GM19043 (cell line): ENCODE results near the gene HHAT.

ENCODE experiments used
- ATAC-seq: cut with Tn5 transposase; IDR thresholded peaks from one replicate; pipeline ENCODE4 v1.9.1; 2021; ENCODE audit warnings: low read depth; ENCODE audit not compliant: unreplicated experiment

Gene HHAT

DNA sequence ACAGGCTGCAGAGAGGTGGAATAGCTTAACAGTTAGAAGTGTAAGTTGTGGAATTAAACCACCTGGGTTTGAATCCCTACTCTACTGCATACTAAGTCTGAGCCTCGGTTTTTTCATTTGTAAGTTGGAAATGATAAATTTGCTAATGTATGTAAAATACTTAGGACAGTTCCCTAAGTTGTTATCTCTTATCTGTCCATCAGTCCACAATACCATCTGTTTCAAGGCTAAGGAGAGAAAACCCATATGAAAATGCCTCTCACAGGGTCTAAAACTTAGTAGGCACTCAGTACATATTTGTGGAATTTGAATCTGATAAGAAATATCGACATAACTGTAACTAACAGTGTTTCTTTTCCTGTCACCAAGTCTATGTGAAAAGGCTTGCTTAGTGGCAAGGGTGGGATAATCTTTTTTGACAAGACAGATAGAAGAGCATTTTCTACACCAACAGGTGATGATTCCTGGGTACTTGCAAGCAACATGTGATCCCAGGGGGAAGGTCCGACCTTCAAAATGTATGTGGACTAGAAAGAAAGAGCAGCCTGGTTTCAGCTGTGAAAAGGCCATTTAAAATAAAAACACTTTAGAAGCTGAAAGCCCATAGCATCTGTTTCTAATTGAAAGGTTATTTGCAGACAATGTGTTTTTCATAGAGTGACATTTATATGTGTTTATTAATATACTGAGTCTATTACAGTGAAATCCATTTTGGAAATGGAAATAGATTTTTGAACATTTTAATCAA lies 202.9 kb downstream of the HHAT start:
- ATAC-seq: no peak

- ATAC-seq: no peak
These were observed 203.5 kb downstream of the HHAT start for GRCh38 chr1:210532223-210532598.

GRCh38 chr1:210535761-210536160 lies 207.1 kb downstream of the HHAT start:
- no peak for ATAC-seq

DNA sequence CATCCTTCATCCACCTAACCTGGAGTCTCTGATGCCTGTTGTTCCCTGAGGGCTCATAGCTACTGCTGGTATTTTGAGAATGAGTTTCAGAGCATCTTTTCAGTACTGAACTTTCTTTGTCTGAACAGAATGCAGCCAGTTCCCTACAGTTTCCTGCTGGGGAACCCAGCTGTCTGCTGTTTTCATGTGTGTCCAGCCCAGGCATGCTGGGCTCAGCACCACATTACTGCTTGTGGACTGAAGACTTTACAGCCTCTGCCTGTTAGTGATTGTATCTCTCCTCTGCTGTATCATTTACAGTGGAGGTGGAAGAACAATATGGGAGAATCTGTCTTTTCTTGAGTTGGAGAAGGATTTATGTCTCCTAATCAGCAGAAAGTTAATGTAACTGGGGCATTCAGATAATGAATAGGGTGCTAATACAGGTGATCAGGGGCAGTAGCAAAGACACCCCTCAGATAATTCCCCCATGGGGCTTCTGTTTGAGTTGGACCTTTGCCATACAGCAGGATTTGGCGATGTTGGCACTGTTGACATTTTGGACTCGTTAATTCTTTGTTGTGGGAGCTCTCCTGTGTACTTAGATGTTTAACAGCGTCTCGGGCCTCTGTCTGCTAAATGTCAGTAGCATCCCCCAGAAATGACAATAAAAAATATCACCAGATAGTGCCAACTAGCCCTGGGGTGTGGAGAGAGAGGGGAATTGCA lies 207.7 kb downstream of the HHAT start:
- ATAC-seq: no peak

GRCh38 chr1:210540288-210540687 lies 211.6 kb downstream of the HHAT start:
- no peak for ATAC-seq

GRCh38 chr1:210541680-210542358 lies 213.1 kb downstream of the HHAT start:
- ATAC-seq: no peak

DNA sequence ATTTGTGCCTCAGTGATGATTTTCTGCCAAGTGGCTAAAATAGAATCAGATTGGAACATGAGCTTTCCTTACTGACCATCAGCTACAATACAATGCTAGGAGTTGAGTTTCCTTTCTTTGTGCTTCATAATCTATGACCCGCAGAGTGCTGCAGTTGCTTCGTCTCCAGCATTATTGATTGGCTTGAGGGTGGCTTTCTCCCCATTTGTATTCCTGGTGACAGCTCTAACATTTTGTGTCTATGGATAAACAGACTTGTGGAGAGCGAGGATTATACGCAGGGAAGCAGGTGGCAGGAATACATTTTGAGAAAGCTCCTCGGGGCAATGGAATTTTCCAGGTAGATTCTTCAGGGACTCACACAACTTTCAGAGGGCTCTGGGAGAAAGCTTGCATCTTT lies 223.2 kb downstream of the HHAT start:
- no peak for ATAC-seq

- ATAC-seq: no peak
These were observed 225.0 kb downstream of the HHAT start for GRCh38 chr1:210553711-210554110.

GRCh38 chr1:210554382-210554781 lies 225.7 kb downstream of the HHAT start:
- ATAC-seq: no peak

GRCh38 chr1:210556475-210556874 lies 227.8 kb downstream of the HHAT start:
- no peak for ATAC-seq

- ATAC-seq: no peak
These were observed 228.8 kb downstream of the HHAT start for GRCh38 chr1:210557426-210558077.

- no peak for ATAC-seq
These were observed 229.6 kb downstream of the HHAT start for GRCh38 chr1:210558302-210558701.

GRCh38 chr1:210565306-210565705 lies 236.6 kb downstream of the HHAT start:
- no peak for ATAC-seq

- no peak for ATAC-seq
These were observed 239.9 kb downstream of the HHAT start for GRCh38 chr1:210568631-210569030.

GRCh38 chr1:210570116-210570515 lies 241.4 kb downstream of the HHAT start:
- no peak for ATAC-seq

DNA sequence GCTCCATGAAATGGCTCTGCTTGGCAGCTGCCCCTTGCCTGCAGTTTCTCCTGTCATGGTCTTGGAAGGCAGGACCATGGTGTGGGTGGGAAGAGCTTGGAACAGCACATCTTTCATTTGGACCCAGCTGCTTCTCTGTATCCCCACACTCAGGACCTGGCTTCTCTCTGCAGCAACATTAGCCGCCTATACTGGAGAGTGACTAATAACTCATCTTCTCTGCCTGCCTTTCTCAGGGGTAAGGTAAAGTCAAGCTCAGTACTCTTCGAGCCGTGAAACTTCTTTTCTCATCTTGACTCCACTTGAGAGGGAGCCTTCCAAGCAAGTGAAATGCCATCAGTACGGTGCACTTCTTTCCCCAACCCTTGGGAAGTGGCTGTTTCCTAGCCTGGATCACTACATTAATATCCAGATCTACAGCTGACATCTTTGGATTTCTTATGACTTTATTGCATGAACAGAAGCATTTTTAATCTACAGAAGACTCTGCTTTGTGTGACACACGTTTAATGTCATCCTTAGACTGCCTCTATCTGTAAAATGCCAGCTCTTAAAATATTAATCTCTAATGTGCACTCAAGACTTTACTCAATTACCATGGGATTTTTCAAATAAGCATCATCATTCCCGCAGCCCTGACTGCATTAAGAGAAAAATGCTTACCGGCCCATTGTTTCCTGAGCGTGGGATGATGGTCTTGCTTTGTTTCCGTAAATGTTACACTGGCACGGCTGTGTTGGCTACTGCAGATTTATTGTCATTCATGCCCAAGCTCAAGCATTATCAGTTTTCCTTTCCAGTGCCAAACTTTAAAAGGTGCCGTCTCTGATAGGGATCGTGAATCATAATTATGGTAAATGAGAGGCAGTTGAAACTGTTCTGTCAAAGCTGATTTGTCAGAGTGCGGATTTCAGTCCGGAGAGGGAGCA lies 242.9 kb downstream of the HHAT start:
- ATAC-seq: no peak

- ATAC-seq: no peak
These were observed 244.4 kb downstream of the HHAT start for GRCh38 chr1:210573141-210573540.

- ATAC-seq: no peak
These were observed 253.7 kb downstream of the HHAT start for GRCh38 chr1:210582205-210582970.

GRCh38 chr1:210584439-210585113 lies 255.9 kb downstream of the HHAT start:
- ATAC-seq: no peak
